SKM-1 treated with dmso at 0.1 percent for 144 hours (cell line): Measurements from ENCODE around the gene DNAI1.

Experiments used
- DNase-seq: peaks from one replicate; lab custom pipeline; 2025; ENCODE audit not compliant: unreplicated experiment; lab: John Stamatoyannopoulos, UW

DNAI1 gene

DNA sequence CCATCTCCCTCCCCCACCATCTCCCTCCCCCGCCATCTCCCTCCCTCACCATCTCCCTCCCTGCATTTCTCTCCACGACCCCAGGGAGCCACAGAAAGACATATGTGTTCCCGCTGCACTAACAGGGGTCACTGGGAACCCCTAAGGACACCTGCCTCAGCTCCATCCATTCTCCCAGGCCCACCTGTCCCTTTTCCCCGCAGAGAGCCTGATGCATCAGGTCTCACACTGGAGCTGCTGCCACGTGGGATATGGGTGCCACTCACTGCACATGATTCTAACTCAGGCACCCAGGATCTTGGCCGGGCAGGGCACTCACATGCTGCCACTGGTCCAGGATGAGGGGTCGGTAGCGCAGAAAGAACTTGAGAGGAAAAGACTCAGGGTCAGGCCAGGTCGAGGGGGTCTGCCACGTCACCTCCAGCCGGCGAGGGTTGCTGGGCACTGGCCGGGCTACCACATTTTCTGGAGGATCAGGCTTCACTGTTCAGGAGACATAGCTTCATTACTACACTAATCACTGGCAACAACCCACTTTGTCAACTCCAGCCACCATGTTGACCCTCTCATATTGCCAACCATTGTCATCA, 97.4 kb downstream of the DNAI1 start:
- no peak for DNase-seq

GRCh38 chr9:34556949-34557348, 98.3 kb downstream of the DNAI1 start:
- DNase-seq, result no peak

DNA sequence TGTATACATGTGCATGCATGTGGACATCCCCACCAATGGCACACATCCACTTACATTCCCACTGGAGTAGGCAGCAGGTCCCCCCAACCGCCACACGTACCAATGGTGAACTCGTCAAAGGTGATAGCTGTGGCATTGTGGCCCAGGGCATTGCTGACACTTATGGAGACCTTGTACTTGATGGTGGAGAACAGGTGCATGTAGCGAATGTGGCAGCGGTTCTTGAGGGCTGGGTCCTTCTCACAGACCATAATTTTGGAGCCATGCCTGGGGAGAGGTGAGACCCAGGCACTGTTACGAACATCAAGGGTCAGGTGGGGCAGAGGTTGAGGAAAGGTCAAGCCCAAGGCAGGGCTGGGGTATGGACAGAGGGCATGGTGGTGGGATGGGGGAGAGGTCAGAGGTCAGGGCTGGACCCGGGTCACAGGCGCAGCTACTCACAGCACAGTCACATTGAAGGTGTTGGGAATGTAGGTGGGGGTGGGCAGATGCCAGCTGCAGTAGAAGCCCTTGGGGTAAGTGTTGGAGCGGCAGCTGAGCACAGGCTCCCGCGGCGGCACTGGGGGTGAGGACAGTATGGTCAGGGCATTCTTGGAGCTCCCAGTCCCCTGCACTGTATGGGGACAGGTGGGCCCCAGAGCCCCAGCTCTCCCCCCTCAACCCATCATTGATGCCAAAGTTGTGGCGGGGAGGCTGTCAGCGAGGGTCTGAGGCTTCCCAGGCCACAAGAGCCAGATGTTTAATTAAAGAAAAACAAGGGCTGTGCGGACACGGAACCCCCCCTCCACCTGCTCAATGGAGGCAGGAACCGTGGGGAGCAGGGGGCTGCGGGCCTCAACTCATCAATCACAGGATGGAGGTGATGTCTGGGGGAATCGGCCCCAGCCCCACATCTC, 99.1 kb downstream of the DNAI1 start:
- DNase-seq, result no peak

DNA sequence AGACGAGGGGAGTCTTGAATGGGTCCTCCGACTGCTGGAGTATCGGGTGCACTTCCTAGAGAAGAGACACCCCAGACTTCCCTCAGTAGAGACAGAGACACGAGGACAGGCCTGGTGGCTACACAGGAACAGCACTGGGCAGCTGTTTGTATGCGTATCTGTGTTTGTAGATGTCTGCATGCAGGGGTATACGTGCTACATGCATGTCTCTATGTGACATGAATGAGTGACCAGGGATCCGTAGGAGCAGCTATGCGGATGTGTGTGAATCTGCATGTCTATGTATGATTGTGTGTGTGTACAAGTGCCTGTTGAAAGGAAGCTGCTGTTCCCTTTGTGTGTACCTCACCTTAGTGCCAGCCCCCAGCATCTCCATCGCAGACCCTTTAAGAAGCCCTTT, 99.8 kb downstream of the DNAI1 start:
- DNase-seq, result no peak

DNA sequence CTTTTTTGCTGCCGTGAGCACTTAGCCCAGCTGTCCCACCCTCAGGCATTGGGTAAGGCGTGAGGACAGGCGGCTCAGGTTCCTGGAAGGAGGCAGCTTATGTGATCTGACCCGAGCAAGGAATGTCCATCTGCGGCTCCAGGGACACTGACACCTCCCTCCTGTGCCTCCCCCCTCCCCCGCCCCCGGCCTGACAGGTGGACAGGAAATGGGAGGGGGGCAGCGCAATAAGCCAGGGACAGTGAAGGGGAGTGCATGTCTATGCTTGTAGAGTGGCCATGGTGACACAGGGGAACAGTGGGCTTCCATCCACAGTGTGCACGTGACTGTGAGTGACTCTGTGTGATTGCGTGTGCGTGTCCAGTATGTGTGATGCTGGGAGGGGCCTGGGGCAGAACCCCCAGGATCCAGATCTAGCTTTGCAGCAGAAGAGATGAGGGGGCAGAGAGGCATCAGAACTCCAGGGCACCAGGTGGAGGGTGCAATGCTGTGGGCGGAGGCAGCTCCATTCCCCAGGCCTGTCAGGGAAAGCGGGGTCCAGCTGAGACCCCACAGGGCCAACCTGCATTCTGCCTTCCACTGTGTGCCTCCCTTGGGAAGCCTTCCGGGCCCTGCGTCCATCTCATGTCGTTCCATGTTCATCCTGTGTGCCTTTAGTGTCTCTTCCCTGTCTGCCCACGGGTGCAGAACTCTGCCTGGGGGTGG, 100.5 kb downstream of the DNAI1 start:
- no peak for DNase-seq

DNA sequence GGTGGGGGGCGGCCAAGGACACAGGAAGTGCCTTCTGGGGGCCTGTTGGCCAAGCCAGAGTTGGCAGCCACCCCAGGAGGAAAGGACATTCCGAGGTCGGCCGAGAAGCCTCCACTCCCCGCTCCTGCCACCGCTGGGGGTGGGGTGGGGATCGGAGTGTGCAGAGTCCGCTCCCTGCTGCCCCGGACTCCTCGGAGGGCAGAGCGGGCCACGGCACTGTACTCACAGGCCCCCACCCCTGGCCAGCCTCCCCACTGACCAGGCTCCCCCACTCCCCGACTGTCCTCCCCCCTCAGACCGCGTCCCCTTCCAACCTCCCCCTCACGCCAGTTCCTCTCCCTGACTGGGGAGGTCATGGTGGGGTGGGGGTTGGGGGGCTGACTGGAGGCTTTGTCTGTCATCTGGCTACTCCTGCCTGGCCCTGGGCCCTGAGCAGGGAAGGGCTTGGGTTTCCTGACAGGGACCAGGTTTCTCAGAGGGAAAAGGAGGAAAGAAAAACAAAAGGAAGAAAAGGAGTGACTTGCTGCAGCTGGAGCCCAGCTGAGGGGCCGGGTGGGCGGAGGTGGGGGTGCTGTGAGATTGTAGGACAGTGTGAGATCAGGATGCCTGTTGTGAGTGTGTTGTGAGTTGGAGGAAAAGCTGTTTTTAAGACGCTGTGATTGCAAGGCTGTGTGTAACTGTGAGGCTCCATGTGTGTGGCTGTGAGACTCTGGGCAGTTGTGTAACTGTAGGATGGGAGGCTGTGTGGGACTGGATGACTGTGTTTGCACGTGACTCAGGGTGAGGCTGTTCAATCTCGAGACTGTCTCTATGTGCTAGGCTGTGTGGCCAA, 101.2 kb downstream of the DNAI1 start:
- no peak for DNase-seq

DNA sequence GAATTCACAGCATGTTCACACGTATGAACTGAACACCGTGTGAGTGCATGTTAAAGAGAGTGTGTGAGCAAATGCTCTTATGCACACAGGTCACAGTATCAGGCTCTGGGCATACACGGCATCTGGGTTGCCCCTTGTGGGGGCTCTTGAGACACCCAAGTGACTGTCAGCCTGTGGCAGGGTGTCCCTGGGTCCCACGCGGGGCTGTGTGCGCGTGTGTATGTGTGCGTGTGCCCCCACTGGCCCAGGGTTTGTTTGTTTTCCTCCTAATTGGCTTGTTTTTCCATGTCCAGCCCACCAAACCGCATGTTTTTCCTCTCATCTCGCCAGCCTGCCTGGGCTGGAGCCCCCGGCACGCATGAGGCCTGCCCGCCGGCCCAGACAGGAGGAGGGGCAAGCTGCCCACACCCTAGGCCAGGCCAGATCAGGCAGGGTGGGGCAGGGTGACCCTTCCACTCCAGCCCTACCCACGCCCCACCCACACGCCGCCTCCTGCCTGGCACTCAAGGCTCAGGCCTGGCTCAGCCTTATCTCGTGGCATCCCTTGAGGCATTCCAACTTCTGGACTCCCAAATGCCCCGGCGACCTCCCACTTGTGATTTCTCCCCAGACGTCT, 102.1 kb downstream of the DNAI1 start:
- no peak for DNase-seq

DNA sequence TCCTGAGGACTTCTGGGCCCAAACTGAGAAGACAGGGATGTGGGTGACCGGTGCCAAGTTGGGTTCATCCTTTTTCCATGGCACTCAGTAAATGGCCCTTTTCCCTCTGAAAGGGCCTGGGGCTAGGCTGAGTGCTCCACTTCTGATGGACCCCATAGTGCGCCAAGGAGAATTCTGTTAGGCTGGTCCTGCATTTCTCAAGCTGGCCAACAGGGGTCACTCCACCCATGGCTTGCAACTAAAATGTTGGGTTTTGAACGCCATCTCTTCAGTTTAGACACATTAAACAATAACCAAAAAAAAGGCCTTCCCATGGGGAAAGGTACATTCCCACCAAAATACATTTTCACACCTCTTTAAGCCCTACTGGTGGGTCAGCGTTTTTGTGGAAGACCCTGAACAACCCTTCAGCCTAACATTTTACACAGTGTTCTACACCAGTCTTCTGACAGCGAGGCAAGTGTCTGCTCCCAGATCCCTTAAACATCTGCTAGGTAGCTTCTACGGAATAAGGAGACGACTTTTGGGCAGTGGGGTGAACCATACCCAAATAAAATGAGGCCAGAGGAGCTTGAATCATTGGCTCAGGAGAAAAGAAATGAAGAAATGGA, 103.6 kb downstream of the DNAI1 start:
- DNase-seq, result no peak

DNA sequence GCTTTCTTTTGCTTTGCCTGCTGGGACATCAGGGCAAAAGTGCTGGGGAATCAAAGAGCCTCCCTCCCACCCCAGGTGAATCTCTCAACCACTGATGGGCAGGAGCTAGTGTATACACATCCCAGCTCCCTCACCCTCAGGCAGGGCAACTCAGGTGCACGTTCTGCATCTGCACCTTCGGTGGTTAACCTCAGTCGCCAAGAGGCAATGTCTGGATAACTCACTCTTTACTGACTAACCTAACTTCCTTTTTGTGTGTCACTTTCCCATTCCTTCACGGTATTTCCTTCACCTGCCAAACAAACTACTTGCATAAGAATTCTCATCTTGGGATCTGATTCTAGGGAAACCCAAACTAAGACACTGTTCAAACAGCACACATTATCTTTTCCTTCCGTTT, 104.7 kb downstream of the DNAI1 start:
- DNase-seq, result no peak

GRCh38 chr9:34564617-34565016, 106.0 kb downstream of the DNAI1 start:
- DNase-seq, result no peak

DNA sequence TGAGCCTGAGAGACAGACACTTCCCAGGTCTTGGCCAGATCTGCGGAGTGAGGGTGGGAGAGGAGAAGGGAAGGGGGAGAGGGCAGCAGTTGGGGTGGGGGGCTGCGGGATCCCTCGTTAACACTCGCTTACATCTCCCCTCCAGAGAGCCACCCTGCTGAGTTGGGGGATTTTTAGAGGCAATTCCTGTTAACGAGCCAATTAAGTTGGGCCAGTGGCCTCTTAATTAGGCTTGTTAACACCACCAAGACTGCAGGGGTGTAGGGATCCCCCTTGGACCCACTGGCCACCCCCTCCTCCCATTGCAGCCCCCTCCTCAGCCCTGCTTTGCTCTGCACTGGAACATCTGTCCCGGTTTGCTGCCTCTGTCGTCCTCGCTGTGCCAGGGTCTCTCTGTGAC, 107.3 kb downstream of the DNAI1 start:
- DNase-seq, result no peak

GRCh38 chr9:34566322-34566721, 107.7 kb downstream of the DNAI1 start:
- no peak for DNase-seq

GRCh38 chr9:34566972-34567371, 108.4 kb downstream of the DNAI1 start:
- no peak for DNase-seq

DNA sequence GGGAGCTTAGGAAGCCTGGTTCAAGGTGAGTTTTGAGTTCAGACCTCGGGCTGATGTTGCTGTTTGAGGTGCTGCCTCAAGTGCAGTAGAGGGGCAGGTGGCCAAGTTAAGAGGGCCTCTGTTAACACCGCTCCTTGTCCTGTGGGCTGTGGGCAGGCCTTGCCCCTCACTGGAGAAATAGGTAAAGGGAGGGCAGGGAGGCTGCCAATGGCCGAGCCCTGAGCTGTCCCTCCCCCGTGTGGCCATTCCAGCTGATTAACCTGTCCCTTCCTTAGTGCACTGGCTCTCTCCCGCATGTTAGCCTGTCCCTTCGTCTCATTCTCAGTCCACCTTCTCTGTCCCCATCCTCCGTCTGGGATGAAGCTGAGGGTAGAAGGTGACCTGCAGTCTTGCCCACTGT, 109.5 kb downstream of the DNAI1 start:
- no peak for DNase-seq

DNA sequence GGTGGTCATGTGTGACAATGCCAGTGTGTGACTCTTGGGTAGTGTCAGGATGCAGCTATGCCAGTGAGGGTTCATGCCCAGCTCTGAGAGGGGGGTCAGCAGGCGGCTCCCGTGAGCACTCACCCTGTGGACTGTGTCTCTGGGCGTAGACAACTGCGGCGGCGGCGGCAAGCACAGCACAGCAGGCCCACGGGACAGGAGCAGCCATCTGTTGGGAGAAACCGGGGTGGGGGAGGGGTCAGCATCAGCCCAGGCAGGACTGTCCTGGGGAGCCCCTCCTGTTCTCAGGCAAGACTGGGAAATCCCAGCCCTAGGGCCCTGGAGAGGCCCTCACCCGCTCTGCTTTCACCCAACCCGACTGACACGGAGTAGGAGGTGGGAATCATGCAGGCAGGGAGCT, 110.2 kb downstream of the DNAI1 start:
- no peak for DNase-seq

- DNase-seq, result no peak
Measured at GRCh38 chr9:34570376-34570775, 111.8 kb downstream of the DNAI1 start.
